ENCODE measurements around the gene IRGQ.
"Not testable (repeated sequence)": the region's sequence is repeated elsewhere in the genome, so short reads cannot be mapped to it uniquely, and the experiment has no call there.

IRGQ gene

DNA sequence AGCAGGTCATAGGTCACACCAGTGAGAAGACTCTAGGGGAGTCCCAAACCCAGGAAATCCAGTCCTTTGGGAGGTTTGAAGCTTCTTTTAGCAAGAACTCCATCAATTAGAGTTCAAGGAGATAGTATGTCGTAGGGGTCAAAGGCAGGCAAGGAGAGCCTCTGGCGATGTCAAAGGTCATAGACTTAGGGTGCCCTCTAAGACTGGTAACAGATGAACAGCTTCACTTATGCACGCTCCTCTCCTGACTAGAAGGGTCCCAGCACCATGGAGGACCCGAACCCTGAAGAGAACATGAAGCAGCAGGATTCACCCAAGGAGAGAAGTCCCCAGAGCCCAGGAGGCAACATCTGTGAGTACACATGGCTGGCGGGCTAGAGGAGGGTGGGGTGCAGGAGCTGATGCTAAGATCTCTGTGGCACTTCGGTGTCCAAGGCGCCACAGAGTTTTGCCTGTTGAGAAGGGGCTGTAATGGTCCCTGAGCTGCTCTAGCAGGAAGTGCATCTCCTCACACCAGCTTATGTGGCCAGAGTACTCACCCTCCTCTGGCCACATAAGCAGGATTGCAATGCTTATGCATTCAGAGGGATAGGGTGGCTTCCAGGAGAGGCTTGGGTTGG is 1.0 kb upstream of the IRGQ start:
- no peak for DNase-seq

DNA sequence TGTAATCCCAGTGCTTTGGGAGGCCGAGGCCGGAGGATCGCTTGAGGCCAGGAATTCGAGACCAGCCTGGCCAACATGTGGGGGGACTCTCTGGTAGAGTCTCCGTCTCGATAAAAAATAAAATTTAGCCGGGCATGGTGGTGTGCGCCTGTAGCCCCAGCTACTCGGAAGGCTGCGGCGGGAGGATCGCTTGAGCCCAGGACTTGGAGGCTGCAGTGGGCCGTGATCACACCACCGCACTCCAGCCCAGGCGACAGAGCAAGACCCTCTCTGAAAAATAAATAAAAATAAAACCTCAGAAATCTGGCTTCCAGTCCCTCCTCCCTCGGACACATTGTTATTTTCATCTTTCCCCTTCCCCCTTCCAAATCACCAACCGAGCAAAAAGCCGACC is 332 bp downstream of the IRGQ start:
- no peak for DNase-seq

GRCh38 chr19:43594710-43595604 is 977 bp downstream of the IRGQ start:
- DNase-seq: peak; percentile 74

DNA sequence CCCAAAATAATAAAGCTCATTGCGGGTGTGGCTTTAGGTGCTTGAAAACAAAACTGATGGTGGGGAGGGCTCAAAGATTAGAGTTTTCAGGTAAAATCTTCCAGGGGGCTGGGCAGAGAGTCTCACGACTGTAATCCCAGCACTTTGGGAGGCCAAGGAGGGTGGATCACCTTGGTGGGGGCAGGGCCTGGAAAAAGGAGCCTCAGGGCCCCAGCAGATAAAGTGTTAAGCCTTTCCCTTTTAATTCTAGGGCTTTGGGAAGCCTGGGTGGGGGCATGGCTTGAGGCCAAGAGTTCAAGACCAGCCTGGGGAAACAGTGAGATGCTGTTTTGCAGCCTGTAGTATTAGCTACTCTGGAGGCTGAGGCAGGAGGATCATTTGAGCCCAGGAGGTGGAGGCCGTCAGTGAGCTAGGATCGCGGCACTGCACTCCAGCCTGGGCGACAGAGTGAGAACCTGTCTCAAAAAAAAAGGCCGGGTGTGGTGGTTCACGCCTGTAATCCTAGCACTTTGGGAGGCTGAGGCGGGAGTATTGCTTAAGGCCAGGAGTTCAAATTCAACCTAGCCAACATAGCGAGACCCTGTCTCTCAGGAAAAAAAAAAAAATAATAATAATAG is 1.7 kb downstream of the IRGQ start:
- DNase-seq: no peak

DNA sequence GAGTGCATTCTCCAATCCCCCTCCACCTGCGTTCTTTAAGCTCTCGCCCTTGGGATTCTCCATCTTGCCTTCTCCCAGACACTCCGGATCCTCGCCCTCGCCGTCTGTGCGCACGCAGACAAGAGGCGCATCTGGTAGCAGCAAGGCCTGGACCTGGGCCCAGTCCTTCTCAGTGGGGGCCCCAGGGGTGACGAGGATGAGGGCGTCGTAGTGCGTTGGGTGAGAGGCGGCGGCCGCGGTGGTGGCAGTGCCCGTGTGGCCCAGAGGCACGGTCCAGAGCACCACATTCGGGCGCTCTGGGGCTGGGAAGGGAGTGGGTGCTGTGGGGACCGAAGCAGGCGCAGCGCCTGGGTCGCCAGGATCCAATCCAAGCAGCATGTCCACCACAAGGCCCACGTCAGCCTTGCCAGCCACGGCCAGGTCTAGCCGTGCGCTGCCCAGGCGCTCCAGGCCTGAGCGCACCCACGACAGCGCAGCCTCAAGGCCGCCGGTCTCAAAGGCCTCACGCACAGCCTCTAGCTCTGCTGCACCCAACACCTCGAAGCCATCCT is 3.1 kb downstream of the IRGQ start:
- no peak for DNase-seq

GRCh38 chr19:43591904-43592772 is 3.8 kb downstream of the IRGQ start:
- no peak for DNase-seq

DNA sequence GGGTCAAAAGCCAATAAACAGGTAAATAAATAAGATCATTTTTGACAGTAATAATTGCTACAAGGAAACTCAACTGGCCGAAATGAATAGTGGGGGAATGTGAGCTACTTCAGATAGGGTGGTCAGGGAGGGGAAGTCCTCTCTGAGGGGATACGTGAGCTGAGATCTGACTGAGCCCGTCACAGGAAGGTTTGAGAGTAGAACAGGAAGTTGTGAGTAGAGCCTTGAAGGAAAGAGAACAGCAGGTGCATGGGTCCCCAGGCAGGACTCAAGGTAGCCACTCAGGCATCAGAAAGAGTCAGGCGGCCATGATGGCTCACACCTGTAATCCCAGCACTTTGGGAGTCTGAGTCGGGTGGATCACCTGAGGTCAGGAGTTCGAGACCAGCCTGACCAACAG is 6.3 kb downstream of the IRGQ start:
- no peak for DNase-seq

GRCh38 chr19:43589277-43589676 is 6.7 kb downstream of the IRGQ start:
- DNase-seq: no peak

DNA sequence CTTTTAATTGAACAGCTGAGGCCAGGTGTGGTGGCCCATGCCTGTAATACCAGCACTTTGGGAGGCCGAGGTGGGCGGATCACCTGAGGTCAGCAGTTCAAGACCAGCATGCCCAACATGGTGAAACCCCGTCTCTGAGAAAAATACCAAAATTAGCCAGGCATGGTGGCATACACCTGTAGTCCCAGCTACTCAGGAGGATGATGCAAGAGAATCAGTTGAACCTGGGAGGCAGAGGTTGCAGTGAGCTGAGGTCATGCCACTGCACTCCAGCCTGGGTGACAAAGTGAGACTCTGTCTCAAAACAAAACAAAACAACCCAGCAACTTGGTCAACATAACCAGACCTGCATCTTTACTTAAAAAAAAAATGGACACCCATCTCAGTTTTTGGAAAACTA is 8.9 kb downstream of the IRGQ start:
- not testable (repeated sequence) for DNase-seq

DNA sequence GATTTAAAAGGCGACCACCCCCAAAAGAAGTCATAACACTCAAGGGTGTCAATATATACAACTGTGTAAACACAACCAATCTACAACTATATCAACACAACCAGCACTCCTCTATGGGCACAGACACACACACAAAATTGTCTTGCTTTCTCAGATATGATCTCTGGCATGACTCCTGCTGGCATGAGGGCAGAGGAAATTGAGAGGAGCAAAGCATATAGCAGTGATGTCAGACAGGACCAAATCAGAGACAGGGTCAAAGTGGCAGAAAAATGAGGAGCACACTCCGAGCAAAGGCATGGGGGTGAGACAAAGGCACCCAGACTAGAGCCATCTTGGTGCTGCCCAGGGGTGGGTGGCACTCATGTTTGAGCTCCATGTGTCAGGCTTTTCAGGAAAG is 9.6 kb downstream of the IRGQ start:
- no peak for DNase-seq

DNA sequence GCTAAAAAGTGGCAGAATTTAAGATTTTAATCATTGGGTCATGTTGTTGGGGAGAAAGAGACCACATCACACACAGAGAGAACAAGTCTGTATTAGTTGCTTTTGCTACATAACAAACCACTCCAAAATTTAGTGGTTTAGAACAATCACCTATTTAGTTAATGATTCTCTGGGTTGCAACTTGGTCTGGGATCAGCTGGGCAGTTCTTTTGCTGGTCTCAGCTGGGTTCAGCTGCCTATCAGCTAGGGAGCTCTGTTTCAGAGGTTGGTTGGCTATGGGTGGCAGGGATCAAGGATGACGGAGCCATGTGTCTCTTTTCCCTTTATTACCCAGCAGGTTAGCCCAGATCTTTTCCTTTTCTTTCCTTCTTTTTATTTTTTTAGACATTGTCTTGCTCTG is 11.4 kb downstream of the IRGQ start:
- no peak for DNase-seq

DNA sequence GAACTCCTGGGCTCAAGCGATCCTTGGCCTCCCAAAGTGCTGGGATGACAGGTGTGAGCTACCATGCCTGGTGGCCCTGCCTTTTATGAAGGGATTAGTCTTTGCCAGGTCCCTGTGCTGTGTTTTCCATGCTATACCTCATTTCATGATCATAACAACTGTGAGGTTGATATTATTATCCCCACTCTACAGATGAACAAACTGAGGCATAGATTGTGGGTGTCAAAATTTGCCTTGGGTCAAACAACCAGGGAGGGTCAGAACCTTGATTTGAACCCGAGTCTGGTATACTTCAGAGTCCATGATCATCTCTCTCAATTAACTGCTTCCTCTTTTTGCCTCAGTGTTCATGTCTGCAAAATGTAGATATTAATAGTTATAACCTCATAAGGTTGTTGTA is 13.4 kb downstream of the IRGQ start:
- DNase-seq: no peak

GRCh38 chr19:43581467-43581866 is 14.5 kb downstream of the IRGQ start:
- DNase-seq: no peak

GRCh38 chr19:43578787-43579186 is 17.1 kb downstream of the IRGQ start:
- DNase-seq: no peak

DNA sequence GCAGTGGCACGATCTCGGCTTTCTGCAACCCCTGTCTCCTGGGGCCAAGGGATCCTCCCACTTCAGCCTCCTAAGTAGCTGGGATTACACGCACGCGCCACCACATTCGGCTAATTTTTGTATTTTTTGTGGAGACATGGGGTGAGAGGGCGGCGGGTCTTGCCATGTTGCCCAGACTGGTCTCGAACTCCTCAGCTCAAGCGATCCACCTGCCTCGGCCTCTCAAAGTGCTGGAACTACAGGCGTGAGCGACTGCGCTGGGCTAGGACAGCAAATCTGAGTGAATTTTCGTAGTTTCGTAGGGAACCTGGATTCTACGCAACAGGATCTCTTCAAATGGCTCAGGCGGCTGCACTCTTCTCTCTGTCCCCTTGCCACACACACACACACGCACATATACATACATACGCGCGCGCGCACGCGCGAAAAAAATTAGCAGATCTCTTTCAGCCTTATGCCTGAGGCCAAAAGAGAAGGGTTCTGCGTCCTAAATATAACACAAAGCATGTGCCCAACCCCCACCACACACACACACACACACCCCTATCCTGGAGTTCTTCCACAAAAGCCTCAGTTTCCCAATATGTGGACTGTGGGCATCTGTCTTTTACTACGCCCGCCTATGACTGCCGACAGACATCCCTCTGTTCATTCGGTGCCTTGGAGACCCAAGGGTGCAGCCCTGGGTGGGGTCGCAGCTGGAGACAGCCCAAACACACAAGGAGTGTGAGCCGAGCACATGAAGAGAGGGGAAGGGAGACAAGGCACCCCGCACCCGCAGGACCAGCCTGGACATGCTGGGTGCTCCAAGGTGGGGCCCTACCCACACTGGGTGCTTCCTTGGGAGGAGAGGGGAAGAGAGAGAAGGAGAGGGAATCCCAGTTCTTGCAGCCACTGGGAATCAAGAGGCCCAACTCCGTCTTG is 19.7 kb downstream of the IRGQ start:
- DNase-seq: no peak

DNA sequence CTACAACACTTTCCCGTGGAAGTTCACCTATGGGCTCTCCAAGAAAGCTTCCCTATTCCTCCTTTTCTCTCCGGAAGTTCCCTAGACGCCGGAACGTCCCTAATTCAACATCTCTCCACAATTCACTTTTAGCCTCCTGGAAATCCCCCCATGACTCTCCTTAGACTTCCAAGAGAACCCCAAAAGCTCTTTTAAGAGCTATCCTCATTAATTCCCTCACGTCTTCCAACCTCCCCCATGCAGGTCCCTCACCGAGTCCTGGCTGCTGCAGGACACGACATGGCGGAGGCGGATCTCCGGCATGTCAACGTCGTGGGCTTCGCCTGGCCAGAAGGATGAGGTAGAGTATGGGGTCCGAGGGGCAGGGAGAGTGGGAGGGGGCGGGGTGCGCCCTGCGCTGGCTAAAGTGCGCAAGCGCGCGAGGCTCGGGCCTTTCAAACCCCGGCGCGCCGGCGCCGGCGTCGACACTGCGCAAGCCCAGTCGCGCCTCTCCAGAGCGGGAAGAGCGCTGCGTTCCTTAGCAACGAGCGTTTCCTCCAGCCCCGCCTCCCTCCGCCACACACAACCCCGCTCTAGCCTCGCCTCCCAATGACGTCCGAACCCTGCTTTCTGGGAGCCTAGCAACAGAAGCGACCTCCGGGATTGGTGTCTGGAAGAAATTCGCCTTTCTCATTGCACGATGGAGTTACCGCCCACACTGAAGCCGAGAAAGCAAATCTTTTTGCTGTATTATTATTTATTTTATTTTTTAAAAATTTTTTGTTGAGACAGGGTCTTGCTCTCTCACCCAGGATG is 20.6 kb downstream of the IRGQ start, which contains the start of the genes PINLYP and XRCC1:
TSS of gene PINLYP (plus strand) at position 646 of the 795 bp plus-strand sequence. CDS start 1,391 bp downstream, outside the sequence.
TSS of gene XRCC1 (minus strand) at position 372 of the 795 bp plus-strand sequence. CDS start at position 303, 69 bp downstream.
- peak; percentile 98 for DNase-seq

- no peak for DNase-seq
Measured at GRCh38 chr19:43574424-43575155, 21.3 kb downstream of the IRGQ start.

DNA sequence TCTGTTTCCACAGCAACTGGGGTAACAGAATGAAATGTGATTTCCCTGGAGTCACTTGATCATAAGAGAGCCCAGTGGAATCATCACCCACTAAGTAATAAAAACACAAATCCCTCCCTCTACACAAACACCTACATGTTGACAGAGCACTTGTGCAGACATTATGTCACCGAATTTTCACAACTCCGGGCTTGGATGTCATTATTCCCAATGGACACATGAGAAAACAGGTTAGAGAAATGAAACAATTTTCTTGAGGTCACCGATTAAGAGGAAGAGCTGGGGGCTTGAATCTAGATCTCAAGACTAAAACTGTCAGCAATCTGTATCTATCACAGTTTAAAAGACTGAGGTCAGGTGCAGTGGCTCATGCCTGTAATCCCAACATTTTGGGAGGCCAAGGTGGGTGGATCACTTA is 23.8 kb downstream of the IRGQ start:
- no peak for DNase-seq

- no peak for DNase-seq
Measured at GRCh38 chr19:43570174-43570791, 25.7 kb downstream of the IRGQ start.
